Heart left ventricle (tissue), 16 donors: ENCODE results near the gene TPX2. TPM values are rescaled to one million over a fixed set of nuclear protein-coding genes. Genes with fewer than 3 reads are reported as not detected.

Source experiments
- ATAC-seq, 4 donors: fragments of 200-7000 bp; cut with Tn5 transposase; one replicate each; pipeline ENCODE4 v1.9.1; 2020 to 2022; ENCODE audit warnings: moderate library complexity in 4 of 4, mild to moderate bottlenecking in 3 of 4, moderate number of reproducible peaks in 1 of 4
- DNase-seq, 5 donors: peaks; one replicate each; pipeline ENCODE4 v3.0.0-alpha.2; 2020
- H3K27ac ChIP-seq, 12 donors: fragments of 200-600 bp; sonication (generic) in 4 of 12; one replicate each; pipeline versions ENCODE4 v1.5.0 to v1.8.0; 2016 to 2022; ENCODE audit warnings: mild to moderate bottlenecking in 2 of 12
- H3K27me3 ChIP-seq, 9 donors: fragments of 200-600 bp; sonication (generic) in 2 of 9; one replicate each; pipeline versions ENCODE4 v1.5.1 to v1.8.0; 2016 to 2022; ENCODE audit warnings: mild to moderate bottlenecking in 3 of 9
- H3K36me3 ChIP-seq, 9 donors: fragments of 200-600 bp; sonication (generic) in 2 of 9; one replicate each; pipeline versions ENCODE4 v1.5.0 to v1.8.0; 2018 to 2022; ENCODE audit warnings: mild to moderate bottlenecking in 2 of 9
- H3K4me1 ChIP-seq, 12 donors: fragments of 200-600 bp; sonication (generic) in 4 of 12; one replicate each; pipeline versions ENCODE4 v1.5.0 to v1.8.0; 2016 to 2022; ENCODE audit warnings: mild to moderate bottlenecking in 3 of 12
- H3K4me3 ChIP-seq, 12 donors: fragments of 200-600 bp; sonication (generic) in 4 of 12; one replicate each; pipeline versions ENCODE4 v1.5.0 to v1.8.0; 2017 to 2022; ENCODE audit warnings: mild to moderate bottlenecking in 9 of 12, moderate library complexity in 4 of 12
- H3K9me3 ChIP-seq, 12 donors: fragments of 200-600 bp; sonication (generic) in 4 of 12; one replicate each; pipeline versions ENCODE4 v1.5.0 to v1.8.0; 2016 to 2022; ENCODE audit warnings: mild to moderate bottlenecking in 1 of 12
- POLR2A ChIP-seq, 2 donors: fragments of 450-650 bp; IDR thresholded peaks; one replicate each; pipeline ENCODE4 v1.6.1; 2017; ENCODE audit warnings: antibody characterized with exemption in 2 of 2, mild to moderate bottlenecking in 2 of 2, moderate library complexity in 2 of 2
- WGBS, 4 donors: extraction: QIAGEN DNeasy Blood & Tissue Kit in 2 of 4; methylation state at CpG; one replicate each; pipeline versions ENCODE4 v1.1.5 to v1.1.7; 2013 to 2018; 5-methylcytosine and 5-hydroxymethylcytosine counted together
- intact Hi-C, 10 donors: fragments of 100-400 bp; cut with DNase I; formaldehyde crosslinking; loops; one replicate each; pipeline versions ENCODE4 v1.11.1 to v1.14.2; 2022
- polyA plus RNA-seq, 2 donors: library from polyadenylated mRNA; stranded (reverse); fragments of 200-250 nt; gene quantifications; one replicate each; pipeline ENCODE4 v1.2.3, GENCODE V29; 2013
- total RNA-seq, 9 donors: library from RNA; depleted of rRNA in 2 of 9; stranded (reverse); fragments of >200 nt in 2 of 9; fragmentation: NEBNext Ultra II Directional in 3 of 9; extraction: Animal tissue kit (Norgen Biotek cat#: 25700) in 3 of 9; gene quantifications; one replicate each; pipeline versions ENCODE4 v1.1.0 to v1.2.4, GENCODE V29; 2016 to 2023
- TF ChIP-seq, protein P1 (sequence below), 12 donors: fragments of 200-600 bp; sonication (generic) in 4 of 12; IDR thresholded peaks; one replicate each; pipeline versions ENCODE4 v1.5.0 to v1.8.0; 2018 to 2022; ENCODE audit warnings: antibody characterized with exemption in 12 of 12, mild to moderate bottlenecking in 5 of 12
- donor health status: ischemic (EF 13 %, LVEDD 7.1; RV severe dilation, severe dysfunction).
- donor health status: healthy with polysubstance abuse.
- donor health status: DM: no; HTN: yes; CAD: no.
- donor health status: DM: no; HTN: no; CAD: no.
- donor health status: ischemic (EF 25% LVEDD 6.9; RV normal size, moderate dysfunction).
- donor health status: ischemic (EF 25% LVEDD 5.7; RV mildly dilated, moderate dysfunction).
- donor health status: healthy.
- donor health status: DM: yes; HTN: yes; CAD: no.
- donor health status: ischemic (EF 35%, LVEDD 5.7; RV mildly dilated, moderate dysfunction).
- donor health status: nonischemic (EF 11% LVEDD 7.7; RV severe dilation, severe dysfunction).
- donor health status: DM: yes; HTN: yes; CAD: no.
- donor health status: PGD.
- donor health status: ischemic (EF 29% LVEDD 5.4; RV normal size, mild dysfunction).
- donor health status: nonischemic (EF 23%, LVEDD 6.1; RV moderate dilation, normal function).

The TPX2 gene
- total and polyA plus RNA-seq, 11 donors = 0.04 to 15.2 (median 0.77) TPM

DNA sequence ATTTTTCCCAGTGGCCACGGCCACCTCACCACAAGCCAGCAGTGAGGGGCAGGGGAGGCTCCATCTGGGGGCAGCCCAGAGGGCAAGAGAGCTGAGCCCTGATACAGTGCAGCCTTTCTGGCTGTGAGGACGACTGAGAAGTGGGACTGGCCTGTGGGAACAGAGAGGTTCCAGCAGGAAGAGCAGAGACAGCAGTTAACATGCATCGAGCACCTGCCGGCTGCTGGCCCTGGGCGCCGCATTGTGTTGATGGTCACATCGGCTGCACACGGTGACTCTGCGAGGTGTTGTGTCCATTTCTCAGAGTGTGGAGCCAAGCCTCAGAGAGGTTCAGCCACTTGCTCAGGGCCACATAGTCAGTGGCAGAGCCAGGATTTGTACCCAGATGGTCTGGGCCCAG lies 96.5 kb downstream of the TPX2 start:
- H3K9me3 ChIP-seq = no peaks in the 10 kb centered on the region
- DNase-seq (no peak), ATAC-seq (no peak)
- no peak for TF ChIP-seq POLR2A (IDR thresholded peaks at IDR 0.05)
- WGBS, 4 donors = 83 to 90% (median 84%) methylated on average over 9 of the region's 9 CpGs
- peak overlapping the region in 9 of 12 donors; percentile 6 to 89 (median 65) for H3K27ac ChIP-seq
- intact Hi-C loops = loop anchor here in 1 of 10 donors (10.0 kb wide), 1 partner anchor 619 kb away; no protein-coding TSS in a partner anchor
- no peaks in the 10 kb centered on the region for H3K27me3 ChIP-seq
- peaks cover 0 to 66% (median 27%) of the 10 kb centered on the region in 12 donors for H3K4me1 ChIP-seq
- H3K4me3 ChIP-seq = no peak overlapping the region
- H3K36me3 ChIP-seq = no peaks in the 10 kb centered on the region

DNA sequence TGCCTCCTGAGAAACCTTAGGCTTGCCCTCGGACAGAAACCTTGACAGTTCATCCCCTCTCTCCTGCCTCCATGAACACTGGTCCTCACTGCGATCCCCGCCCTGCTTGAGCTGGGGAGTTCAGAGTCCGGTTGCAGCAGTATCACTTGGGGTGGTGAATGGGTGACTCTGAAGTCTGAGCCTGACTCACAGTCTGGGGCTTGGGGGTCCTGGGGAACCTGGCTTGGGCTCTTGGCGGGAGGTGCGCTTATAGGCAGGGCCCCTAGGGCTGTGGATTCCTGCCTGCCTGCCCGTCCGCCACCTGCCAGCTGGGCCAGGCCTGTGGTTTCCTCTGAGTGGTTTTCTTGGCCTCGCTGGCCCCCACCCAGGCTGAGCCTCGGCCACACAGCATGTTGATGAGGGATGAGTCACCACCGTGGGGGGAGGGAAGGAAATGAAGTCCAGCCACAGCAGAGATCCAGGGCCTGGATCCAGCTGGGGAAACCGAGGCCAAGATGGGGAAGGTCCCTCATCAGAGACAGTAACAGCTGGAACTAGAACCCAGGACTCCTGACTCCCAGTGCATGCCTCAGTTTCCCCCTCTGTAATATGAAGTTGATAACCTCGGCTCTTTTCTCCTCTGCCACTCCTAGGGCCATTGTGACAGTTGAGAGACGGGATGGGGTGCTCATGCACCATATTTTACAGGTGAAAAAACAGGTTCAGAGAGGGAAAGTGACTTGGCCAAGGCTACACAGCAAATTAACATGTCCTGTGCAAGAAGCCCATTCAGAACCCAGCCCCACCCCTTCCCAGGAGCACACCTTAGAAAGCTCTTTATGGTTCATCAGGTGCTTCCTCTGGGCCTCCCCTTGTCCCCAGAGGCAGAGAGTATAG lies 97.1 kb downstream of the TPX2 start:
- ATAC-seq (peak; percentile 66 to 86 (median 85)), DNase-seq (peak; percentile 84 to 92 (median 89))
- Histone ChIP-seq H3K9me3 (no peaks in the 10 kb centered on the region), H3K4me1 (peaks cover 0 to 73% (median 32%) of the 10 kb centered on the region in 12 donors), H3K4me3 (no peak overlapping the region), H3K36me3 (no peaks in the 10 kb centered on the region), H3K27ac (peak overlapping the region in 9 of 12 donors; percentile 6 to 89 (median 65)), H3K27me3 (no peaks in the 10 kb centered on the region)
- intact Hi-C loops = loop anchor here in 1 of 10 donors (10.0 kb wide), 1 partner anchor 619 kb away; no protein-coding TSS in a partner anchor
- TF ChIP-seq, protein P1, sequence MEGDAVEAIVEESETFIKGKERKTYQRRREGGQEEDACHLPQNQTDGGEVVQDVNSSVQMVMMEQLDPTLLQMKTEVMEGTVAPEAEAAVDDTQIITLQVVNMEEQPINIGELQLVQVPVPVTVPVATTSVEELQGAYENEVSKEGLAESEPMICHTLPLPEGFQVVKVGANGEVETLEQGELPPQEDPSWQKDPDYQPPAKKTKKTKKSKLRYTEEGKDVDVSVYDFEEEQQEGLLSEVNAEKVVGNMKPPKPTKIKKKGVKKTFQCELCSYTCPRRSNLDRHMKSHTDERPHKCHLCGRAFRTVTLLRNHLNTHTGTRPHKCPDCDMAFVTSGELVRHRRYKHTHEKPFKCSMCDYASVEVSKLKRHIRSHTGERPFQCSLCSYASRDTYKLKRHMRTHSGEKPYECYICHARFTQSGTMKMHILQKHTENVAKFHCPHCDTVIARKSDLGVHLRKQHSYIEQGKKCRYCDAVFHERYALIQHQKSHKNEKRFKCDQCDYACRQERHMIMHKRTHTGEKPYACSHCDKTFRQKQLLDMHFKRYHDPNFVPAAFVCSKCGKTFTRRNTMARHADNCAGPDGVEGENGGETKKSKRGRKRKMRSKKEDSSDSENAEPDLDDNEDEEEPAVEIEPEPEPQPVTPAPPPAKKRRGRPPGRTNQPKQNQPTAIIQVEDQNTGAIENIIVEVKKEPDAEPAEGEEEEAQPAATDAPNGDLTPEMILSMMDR (IDR thresholded peaks at IDR 0.05) = no peak
- 43 to 48% (median 46%) methylated on average over 14 of the region's 14 CpGs for WGBS, 4 donors

DNA sequence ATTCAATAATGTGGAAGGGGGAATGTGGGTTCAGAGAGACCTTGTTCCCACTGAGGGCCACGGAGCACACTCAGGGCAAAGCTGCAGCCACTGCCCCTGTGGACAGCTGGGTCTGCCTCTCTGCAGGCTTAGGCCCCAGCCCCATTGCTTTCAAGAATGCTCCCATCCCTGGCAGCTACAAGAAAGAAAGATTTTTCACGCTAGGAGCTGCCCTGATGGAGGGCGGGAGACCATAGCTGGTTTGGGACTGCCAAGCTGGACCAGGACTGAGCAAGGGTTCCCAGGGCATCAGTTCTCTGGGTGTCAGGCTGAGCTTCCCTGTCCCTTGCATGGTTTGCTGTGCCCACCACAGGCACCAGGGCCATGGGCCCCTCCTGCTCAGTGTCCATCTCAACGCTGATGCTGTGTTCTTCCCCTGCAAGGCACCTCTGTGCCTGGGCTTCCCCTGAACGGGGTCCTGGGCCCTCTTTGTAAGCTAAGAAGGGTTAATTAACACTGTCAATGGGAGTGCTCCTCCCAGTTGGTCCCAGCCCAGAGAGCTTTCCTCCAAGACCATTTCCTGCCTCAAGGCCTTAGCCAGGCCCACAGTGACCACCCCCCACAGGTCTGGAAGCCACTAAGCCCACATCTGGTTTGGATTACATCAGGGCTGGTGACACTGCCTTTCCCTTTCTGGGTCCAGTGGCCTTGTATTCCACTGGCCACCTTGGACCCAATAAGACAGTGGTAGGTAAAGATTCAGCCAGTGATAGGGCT lies 97.9 kb downstream of the TPX2 start:
- intact Hi-C loops = loop anchor here in 1 of 10 donors (10.0 kb wide), 1 partner anchor 618 kb away; no protein-coding TSS in a partner anchor
- TF ChIP-seq, protein P1 (IDR thresholded peaks at IDR 0.05) = no peak
- TF ChIP-seq POLR2A (IDR thresholded peaks at IDR 0.05) = no peak
- Histone ChIP-seq H3K27me3 (no peaks in the 10 kb centered on the region), H3K36me3 (no peaks in the 10 kb centered on the region), H3K4me1 (peaks cover 0 to 81% (median 37%) of the 10 kb centered on the region in 12 donors), H3K9me3 (no peaks in the 10 kb centered on the region), H3K27ac (peak overlapping the region in 8 of 12 donors; percentile 48 to 89 (median 70)), H3K4me3 (no peak overlapping the region)
- WGBS, 4 donors = 69 to 82% (median 74%) methylated on average over 2 to 5 of the region's 5 CpGs
- DNase-seq = peak in 1 of 5 donors; percentile 56
- ATAC-seq = peak in 2 of 4 donors; percentile 9 to 43

DNA sequence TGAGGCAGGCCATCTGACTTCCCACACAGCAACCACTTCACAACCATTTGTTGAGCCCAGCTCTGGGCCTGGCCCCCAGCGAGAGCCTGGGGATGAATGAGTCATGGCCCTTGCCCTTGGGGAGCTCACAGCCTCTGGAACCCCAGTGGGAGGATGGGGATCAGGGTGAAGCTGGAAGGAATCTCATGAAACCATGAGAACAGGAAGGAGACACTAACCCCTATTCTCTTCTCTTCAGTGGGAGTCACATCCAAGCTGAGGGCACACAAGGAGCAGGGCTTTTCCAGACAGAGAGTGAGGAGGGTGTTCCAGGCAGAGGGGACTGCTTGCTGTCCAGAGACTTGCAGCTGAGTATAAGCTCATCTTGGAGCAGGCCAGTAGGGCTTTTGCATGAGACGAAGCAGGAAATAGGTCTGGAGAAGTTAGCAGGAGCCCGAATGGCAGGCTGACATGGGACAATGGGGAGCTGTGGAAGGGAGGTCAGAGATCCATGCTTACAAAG lies 98.9 kb downstream of the TPX2 start:
- peaks cover 0 to 90% (median 46%) of the 10 kb centered on the region in 12 donors for H3K4me1 ChIP-seq
- 46 to 59% (median 55%) methylated on average over 3 of the region's 3 CpGs for WGBS, 4 donors
- no peaks in the 10 kb centered on the region for H3K27me3 ChIP-seq
- intact Hi-C loops = loop anchor here in 1 of 10 donors (10.0 kb wide), 1 partner anchor 617 kb away; no protein-coding TSS in a partner anchor
- DNase-seq (no peak), ATAC-seq (peak in 2 of 4 donors; percentile 3 to 10)
- H3K4me3 ChIP-seq = no peak overlapping the region
- H3K36me3 ChIP-seq = no peaks in the 10 kb centered on the region
- H3K9me3 ChIP-seq = no peaks in the 10 kb centered on the region
- peak overlapping the region in 10 of 12 donors; percentile 14 to 89 (median 62) for H3K27ac ChIP-seq
- TF ChIP-seq, protein P1 (IDR thresholded peaks at IDR 0.05) = no peak
- TF ChIP-seq POLR2A (IDR thresholded peaks at IDR 0.05) = no peak
